HS-27A (cell line): ENCODE measurements around the gene PRSS53.

Experiments used
- DNase-seq: peaks from one replicate; pipeline ENCODE4 v3.0.0-alpha.2; 2012; ENCODE audit warnings: low read depth, missing footprints

PRSS53 gene

DNA sequence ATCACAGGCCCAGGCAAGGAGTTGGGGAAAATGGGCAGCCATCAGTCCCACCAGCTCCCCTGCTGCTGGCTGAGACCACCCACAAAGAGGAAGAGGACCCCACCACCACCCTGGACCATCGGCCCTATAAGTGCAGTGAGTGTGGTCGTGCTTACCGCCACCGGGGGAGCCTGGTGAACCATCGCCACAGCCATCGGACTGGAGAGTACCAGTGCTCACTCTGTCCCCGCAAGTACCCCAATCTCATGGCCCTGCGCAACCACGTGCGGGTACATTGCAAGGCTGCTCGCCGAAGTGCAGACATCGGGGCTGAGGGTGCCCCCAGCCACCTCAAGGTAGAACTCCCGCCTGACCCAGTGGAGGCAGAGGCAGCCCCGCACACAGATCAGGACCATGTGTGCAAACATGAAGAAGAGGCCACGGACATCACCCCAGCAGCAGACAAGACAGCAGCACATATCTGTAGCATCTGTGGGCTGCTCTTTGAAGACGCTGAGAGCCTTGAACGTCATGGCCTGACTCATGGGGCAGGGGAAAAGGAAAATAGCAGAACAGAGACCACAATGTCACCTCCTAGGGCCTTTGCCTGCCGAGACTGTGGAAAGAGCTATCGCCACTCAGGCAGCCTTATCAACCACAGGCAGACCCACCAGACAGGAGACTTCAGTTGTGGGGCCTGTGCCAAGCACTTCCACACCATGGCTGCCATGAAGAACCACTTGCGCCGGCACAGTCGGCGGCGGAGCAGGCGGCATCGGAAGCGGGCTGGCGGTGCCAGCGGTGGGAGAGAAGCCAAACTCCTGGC lies 10.9 kb downstream of the PRSS53 start:
- no peak for DNase-seq

GRCh38 chr16:31077024-31077423 lies 11.7 kb downstream of the PRSS53 start:
- DNase-seq = no peak

- no peak for DNase-seq
These were observed 12.4 kb downstream of the PRSS53 start for GRCh38 chr16:31076319-31076718.

DNA sequence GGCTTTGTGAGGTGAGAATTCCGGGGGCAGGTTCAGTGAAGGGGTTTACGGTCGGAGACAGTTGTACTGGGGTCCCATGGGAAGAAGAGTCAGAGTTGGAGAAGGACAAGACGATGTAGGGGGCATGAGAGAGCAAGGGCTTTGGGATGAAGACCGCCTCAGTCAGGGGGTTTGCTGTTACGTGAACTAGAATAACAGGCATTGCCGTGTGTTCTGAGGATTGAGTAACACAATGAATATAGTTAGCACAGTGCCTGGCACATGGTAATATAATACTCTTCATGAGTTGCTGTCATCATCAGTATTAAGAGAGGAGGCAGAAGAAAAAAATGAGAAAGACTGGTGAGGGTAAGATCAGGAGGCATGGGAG lies 13.9 kb downstream of the PRSS53 start:
- DNase-seq = no peak

GRCh38 chr16:31073970-31074813 lies 14.6 kb downstream of the PRSS53 start, which contains the start of the genes ZNF646 and ZNF668:
Gene ZNF646, plus strand, starts transcription at chr16:31074422. Its CDS starts 1,903 bp downstream, at chr16:31076325.
Gene ZNF668, minus strand, starts transcription at chr16:31074240. Its CDS starts 9,781 bp downstream, at chr16:31064459.
- peak; percentile 94 for DNase-seq

GRCh38 chr16:31073142-31073969 lies 15.4 kb downstream of the PRSS53 start:
- DNase-seq = peak; percentile 68

- no peak for DNase-seq
These were observed 16.1 kb downstream of the PRSS53 start for GRCh38 chr16:31072540-31073141.

DNA sequence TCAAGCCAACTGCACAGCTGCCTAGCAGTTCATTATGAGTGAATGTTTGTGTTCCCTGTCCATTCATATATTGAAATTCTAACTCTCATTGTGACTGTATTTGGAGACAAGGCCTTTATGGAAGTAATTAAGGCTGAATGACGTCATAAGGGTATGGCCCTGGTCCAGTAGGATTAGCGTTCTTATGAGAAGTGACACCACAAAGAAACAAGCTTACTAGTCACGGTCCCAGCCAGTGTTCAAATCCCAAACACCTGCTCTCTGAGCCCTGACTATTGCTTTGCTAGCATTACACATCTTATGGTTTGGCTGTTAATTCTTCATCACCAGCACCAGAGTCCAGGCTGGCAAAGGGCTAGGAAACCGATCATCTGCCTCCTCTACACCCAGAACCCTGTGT lies 16.9 kb downstream of the PRSS53 start:
- DNase-seq = peak; percentile 31

- no peak for DNase-seq
These were observed 21.4 kb downstream of the PRSS53 start for GRCh38 chr16:31067342-31067741.

DNA sequence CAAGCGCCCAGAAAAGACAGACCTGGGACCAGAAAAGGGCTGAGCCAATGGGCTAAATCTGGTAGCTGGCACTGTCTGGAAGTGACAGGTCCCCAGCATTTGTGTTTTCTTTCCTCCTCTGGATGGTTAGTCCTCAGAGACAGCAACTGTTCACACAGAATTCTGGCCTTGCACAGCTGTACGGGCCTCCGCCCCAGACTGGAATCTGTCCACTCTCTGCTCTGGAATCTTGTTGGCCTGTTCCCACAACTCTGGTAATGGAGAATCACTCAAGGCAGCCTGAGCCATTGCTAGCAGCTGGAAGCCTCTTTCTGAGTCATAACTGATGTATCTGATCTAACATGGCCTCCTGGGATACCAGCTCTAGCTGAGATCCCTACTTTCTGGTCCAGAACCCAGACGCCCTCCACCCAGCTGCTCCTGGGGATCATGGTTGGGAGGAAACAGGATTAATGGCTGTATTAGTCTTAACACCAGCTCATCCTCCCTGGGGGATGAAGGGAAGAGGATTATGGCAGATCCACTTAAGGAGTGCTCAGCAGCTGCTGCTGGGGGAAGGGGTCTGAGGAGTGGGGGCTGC lies 23.8 kb downstream of the PRSS53 start:
- DNase-seq = peak; percentile 90

- DNase-seq = no peak
These were observed 24.7 kb downstream of the PRSS53 start for GRCh38 chr16:31063843-31064611.

DNA sequence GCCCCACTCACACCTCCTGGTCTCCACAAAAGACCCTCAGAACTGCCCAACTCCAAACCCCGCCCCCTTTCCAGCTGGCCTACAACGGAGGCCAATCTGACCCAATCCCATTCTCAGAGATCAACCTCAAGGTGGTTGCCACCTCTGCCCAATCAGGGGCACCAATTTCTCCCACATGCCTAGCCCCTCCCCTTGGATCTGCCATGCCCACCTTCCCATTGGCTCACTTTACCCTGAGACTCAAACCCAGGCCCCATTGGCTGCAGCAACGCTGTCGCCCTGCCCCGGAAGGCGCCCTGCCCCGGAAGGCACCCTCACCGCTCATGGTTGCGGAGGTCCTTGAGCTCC lies 25.3 kb downstream of the PRSS53 start:
- DNase-seq = no peak

GRCh38 chr16:31061813-31062440 lies 26.8 kb downstream of the PRSS53 start:
- no peak for DNase-seq

- DNase-seq = no peak
These were observed 27.5 kb downstream of the PRSS53 start for GRCh38 chr16:31061126-31061812.

- DNase-seq = no peak
These were observed 33.1 kb downstream of the PRSS53 start for GRCh38 chr16:31055613-31056012.

DNA sequence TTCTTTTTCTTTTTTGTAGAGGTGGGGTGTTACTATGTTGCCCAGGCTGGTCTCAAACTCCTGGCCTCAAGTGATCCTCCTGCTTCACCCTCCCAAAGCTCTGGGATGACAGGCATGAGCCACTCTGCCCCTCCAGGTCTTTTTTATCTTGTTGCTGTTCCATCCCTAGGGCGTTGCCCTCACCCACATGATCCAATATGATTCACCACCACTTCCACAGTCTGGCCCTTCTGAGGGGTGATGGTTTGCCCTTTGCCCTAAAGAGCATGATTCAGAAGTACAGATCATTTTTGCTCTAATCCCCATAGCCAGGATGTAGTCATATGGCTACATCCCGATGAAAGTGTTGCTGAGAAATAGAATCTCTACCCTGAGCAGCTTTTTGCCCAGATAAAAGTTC lies 36.6 kb downstream of the PRSS53 start:
- peak; percentile 89 for DNase-seq

GRCh38 chr16:31050280-31051030 lies 38.3 kb downstream of the PRSS53 start:
- no peak for DNase-seq

DNA sequence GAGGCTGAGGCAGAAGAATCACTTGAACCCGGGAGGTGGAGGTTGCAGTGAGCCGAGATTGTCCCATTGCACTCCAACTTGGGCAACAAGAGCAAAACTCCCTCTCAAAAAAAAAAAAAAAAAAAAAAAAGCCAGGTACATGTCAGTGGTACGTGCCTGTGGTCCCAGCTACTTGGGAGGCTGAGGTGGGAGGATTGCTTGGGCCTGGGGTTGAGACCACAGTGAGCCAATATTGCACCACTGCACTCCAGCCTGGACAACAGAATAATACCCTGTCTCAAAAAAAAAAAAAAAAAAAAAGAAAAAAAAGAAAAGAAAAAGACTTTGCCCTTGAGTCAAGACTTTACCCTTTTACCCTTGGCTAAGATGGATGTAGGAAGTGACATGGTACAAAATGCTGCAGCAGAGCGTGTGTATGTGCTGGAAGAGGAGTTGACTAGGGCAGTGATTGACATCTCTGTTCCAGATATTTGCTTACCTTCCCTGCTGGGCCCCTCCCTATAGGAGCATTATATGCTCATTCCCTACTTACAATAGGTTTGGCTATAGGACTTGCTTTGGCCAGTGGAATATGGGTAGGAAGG lies 44.8 kb downstream of the PRSS53 start:
- no peak for DNase-seq
